Effector CD4-positive, alpha-beta T cell (primary cell): ENCODE data around the gene IL1RAPL1.

Experiments
- DNase-seq: peaks from one replicate; pipeline ENCODE4 v3.0.0-alpha.2; 2020

Gene IL1RAPL1

DNA sequence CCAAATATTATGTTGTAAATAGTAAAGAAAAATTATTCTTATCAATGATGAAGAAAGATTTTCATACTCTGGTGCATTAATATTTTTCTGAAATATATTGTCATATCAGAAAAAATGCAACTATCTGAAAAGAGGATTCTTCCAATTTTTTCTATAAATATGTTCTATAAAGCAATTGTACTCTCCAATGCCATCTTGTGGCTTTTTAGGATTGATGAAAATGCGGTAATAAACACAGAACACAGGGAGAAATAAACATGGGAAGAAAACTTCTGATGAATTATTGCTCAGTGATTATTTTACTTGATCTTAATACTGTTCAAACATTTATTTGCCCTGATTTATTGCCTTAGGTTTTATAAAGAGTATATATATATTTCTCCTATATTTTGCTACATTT, 215.4 kb downstream of the IL1RAPL1 start:
- DNase-seq: no peak

DNA sequence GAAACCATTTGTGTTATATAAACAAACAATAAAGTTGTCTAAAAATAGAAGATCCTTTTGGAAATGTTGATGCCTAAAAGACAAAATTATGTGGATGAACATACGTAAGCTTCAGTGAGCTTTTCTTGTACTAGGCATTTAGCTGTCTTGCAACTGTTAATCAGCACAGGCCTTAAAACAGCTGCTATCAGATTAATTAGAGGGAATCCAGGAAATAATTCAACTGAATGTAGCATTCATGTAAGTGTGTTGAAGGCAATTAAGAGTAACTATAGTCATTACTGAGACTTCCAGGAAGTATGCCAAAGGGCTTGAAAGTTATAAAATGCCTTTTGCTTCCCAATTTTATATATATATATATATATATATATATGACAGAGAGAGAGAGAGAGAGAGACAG, 248.7 kb downstream of the IL1RAPL1 start:
- no peak for DNase-seq

DNA sequence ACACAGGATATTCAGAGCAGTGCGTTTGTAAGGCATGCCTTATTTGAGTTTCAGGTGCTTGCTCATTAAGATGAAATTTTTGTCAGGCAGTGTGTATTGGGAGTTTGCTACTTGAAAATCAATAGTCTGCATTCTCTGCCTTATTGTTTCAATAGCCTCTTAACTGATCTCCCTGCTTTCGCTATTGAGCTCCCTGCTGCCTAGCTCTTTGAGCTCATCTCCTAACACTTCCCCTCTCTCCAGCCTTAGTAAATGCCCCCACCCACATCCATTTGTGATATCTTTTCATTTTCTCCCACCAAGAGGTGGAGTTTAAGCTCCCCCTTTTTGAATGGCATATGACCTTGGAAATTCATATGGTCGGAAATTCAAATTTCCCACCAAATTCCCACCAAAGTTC, 256.6 kb downstream of the IL1RAPL1 start:
- no peak for DNase-seq

DNA sequence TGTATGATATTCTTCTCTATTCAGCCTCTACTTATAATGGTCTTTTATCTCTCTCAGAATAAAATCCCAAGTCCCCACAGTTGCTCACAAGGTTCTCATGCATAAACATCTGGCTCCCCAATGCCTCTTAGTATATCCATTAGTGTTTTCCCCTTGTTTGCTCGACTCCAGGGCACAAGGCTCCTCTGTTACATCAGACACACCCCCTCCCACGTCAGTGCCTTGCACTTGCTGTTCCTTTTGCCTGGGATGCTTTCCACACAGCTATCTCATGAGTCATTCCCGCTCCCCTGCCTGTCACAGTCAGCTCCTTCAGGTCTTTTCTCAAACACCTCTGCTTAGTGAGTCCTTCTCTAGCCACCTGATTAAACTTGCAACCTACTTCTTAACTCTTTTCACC, 260.2 kb downstream of the IL1RAPL1 start:
- no peak for DNase-seq

DNA sequence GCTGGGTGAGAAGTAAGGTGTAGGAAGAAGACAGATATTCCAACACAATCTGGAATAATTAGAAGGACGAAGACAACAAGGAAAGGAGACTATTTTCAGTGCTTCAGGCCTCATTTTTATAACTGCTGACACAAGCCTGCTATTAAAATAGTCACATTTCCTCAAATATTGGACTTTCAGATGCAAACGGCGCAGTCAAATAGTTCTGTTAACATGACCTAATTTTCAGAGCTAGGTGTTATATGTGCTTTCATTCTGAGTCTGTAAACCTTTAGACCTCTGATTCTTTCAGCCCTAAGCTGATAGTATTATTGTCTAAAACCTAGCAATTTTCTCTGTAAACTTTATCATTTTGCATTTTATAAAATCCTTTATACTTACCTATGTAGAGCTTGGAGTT, 261.5 kb downstream of the IL1RAPL1 start:
- DNase-seq: no peak

DNA sequence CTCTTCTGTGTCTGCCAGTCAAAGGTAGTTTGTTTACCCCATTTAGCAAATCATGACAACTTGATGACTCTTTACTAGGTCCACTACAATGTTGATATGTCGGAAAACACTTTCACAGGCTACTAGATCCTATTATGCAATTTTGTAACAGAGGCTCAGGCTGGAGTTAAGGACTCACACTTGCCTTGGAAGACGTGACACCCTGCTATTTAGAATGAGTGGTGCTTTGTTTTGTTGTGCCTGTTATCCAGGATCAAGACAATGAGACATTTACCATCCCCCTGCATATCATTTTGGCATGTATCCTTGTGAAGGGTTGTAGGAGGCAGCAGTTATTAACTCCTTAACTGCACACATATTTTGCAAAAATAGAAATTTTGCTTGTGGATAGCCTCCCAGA, 263.7 kb downstream of the IL1RAPL1 start:
- DNase-seq: no peak

DNA sequence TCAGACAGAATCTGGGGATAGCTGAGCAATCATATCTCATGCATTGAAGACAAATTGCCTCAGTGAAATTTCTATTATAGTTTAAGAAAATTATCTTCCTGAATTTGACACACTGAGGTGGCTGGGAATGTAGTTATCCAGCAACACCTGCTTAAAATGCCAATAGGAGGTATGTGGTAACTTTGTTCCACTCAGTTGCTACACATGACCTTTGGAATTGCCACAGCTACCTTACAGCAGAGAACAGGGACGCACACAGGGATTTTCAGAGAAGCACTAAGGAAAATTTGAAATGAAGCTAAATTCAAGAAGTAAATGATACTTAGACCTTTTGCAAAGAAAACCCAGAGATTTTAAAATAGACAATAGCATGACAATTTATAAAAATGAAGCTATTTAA, 264.6 kb downstream of the IL1RAPL1 start:
- no peak for DNase-seq

DNA sequence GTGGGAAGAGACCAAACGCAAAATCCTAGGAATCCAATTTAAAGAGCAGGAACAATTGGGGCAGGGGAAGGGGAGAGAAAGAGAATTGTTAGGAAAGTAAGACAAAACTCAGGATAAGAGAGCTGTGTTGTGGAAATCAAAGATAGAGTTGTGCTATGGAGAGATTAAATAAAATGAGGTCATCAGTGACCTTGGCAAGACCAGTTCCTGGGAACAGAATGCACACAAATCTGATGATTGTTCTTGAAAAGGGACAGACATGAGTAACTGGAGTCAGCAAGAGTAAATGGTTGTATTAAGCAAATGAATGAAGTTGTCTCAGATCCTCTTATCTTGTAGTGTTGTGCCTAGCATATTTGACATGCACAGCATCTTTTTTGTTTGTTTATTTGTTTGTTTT, 267.4 kb downstream of the IL1RAPL1 start:
- DNase-seq: no peak

DNA sequence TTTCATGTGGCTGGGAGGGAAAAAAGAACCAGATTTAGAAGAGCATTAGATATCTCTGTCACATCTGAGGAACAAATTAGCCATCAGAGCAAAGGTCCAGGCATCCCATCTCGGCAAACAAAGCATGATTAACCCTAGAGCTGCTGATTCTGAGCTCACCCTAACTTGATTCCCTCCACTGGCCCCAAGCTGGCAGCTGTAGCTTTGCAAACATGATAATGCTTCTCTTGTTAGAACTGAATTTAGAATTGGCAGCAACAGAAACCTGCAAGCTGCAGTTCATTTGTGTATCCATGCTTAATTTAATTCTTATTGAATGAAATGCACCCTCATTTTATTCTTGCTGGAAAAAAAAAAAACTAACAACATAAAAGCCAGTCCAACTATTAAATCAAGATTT, 289.2 kb downstream of the IL1RAPL1 start:
- DNase-seq: no peak

DNA sequence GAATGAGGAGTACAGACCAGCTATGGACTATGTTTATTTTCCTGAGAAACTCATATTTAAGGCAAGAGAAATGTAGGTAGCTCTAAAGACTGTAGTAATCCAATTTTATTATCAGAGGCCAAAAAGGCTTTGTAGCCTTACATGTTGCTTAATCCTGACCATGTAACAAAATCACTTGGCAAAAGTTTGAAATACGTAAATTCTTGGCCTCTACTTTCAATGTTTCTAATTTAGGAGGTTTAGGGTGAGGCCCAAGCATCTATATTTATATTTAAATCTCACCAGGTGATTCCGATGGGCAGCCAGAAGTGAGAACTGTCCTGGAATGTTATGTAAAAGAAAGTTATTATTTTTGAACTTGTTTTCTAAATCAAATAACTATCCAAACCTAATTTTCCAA, 289.7 kb downstream of the IL1RAPL1 start:
- no peak for DNase-seq

DNA sequence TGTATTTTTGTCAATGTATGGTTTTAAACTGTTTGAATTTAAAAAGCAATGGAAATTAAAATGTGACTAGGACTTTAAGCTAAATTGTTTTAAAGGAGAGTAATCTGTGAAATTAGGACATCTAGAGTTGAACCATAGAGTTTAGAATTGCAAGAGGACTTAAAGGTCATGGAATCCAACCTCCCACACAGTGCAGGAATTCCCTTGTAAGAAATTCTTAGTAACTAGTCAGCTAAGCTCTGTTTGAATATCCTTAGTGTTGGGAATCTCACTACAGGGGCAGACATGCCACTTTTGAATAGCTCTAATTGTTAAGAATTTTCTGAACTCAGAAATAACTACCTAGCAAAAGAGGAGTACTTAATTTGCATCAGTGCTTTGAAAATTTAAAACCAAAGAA, 292.9 kb downstream of the IL1RAPL1 start:
- no peak for DNase-seq

DNA sequence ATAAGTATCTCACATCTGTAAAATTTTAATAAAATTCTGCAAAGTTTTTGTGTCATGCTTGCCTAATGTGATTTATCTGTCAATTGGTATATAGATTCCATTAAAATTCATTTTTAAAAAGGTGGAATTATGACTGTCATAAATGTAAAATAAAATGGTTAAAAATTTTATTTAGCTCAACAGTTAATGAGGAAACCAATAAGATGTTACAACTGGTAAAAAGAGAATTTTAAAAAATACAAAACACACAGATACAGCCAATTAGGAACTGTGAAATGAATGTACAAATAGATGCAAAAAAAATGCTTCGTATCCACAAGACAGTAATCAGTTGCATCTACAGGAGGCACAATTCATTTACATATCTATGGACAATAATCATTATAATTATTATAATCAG, 297.6 kb downstream of the IL1RAPL1 start:
- no peak for DNase-seq

DNA sequence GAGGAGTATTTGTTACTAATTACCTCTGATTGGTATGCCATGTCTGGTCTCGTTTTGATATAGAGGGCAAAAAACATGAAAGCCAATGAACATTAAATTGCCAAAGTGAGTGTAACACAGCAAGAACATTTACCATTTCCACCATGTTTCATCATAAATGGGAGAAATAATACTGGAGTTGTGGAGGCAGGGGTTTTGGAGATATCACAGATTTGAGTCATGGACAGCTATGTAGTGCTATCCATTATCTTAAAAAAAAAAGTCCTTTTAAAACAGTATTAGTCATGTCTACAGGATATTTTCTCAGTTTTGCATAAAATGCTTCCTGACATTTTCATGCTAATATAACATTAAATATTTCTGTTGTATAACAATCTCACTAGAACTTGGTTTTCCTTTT, 301.2 kb downstream of the IL1RAPL1 start:
- DNase-seq: no peak

DNA sequence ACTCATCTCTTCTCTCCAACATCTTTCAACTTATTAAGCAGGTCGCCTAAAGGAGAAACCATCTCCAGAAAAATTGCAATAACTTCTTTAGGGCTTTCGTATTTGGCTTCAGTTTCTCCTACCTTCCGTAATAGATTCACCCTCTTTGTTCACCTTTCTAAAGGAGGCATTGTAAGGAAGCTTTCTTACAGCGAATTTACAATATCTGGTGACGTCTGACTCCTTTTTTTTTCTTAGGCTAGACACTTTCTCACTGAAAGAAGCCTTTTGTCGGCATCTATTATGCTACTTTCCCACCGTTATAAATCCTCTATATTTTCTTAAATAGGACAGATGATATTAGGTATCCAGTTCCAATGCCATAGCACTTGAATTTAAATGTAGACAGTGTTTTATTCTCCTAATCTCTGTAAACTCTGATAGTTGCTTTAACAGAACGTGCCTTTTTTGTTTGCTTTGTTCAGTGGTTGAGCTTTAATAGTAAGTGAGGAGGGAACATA, 302.4 kb downstream of the IL1RAPL1 start:
- no peak for DNase-seq

DNA sequence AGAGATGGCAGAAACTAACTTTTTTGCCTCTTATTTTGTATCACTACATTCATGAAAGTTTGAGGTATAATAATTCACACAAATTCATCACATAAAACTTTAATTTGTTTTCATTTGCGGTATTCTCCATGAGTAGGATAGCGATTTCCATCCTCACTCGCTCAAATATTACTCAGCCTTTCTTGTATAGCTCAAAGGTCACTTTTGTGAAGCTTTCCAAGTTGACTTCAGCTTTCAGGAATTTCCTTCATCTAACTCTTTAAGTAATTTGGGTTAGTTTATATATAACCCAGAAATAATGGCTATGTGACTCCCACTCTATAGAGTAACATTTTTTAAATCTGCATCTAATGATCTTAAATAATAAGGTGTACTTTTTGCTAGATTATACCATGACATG, 314.4 kb downstream of the IL1RAPL1 start:
- no peak for DNase-seq

DNA sequence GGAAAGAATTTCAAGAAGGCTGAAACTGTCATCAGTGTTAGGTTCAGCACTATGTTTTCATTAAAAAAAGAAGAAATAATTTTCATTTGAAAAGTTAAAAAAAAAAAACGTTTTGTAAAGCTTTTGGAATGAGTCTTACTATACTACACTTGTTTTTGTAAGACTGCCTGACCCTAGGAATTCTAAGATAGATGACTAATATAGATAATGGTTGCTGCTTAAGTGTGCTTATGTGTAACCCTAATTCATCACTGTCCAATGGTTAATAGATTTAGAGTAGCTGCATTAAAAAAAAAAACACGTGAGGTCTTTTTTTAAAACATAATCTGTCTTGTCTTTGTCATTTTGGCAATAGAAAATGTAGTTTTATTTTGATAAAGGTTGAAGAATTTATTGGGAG, 323.2 kb downstream of the IL1RAPL1 start:
- no peak for DNase-seq

DNA sequence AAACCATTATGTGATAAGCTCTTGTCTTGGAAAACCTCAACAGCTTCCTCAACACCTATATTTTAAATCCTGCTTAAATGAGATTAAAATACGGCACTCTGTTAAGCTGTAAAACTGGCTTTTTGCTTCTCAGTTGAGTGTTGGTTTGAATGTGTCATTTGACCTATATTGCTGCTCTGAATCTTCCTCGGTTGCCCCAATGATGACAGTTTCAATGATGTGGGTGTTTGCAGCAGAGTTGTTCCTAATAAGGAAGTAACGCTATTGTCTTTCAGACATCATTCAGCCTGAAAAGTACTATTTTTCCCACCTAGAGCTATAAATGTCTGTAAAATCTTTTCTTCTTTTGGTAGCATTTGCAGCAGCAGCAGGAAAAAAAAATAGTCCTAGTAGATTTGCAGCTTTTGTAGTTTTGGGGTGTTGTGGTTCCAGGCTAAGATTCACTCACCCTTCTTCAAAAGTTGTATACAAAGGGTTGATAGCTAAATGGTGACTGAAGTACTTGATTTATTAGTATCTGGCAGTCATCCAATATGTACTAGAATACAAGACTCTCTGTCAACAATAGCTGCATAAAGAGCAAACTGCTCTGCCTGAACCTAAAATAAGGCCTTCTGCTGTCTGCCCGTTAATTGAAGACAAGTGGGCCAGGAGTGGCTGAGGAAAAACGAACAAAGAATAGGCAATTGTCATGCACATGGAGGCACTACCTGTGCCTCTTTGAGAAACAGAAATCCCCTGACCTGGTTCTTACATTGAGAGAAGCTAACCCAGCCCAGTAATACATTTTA, 333.1 kb downstream of the IL1RAPL1 start:
- no peak for DNase-seq

DNA sequence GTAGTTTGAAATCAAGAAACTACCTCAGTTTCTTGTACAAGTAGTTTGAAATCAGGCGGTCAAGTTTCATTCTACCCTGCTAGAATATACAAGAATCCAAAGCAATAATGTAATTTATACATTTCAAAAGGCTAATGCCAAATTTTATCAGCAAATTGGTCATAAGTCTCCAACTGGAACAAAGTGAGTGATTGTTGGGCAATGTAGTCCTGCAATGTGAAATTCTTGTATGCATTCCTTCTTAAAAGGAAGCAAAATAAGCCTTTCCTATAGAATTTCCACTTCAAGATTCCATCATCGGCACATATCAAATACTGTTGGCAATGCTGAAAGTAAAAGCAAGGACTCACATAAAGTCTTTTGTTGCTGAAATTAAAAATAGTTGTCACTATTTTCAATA, 334.9 kb downstream of the IL1RAPL1 start:
- no peak for DNase-seq

DNA sequence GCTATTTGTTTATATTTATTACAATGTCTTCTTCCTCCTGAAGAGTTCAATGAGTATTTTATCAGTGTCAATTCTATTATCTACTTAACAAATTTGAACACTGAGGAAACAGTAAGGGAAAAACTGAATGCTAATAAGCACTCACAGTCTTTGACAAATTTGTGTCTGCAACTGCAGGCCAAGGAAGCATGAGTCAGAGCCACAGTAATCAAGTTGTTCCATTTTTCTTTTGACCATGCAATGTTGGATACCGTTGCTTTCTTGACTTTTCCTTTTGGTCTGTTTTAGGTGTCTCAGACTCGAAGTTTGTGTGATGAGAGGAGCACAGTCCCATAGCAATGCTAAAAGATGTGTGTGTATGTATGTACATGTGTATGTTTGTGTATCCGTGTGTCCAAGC, 359.6 kb downstream of the IL1RAPL1 start:
- DNase-seq: no peak

DNA sequence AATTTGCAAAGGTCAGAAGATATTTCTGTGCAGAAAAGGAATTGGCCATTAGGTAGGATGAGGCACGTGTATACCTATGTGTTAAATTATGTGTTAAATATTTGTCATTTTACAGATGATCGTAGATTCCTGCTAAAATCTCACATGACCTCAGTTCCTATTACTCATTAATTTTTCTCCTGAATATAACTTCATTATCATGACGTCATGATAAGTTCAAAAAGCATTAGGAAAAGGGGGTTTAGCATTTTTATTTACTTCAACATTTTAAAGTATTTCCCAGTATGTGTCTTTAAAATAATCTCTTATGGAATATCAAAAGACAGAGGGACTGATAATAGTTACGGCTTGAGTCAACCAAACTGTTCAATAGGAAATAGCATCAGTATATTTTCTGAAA, 372.8 kb downstream of the IL1RAPL1 start:
- no peak for DNase-seq

DNA sequence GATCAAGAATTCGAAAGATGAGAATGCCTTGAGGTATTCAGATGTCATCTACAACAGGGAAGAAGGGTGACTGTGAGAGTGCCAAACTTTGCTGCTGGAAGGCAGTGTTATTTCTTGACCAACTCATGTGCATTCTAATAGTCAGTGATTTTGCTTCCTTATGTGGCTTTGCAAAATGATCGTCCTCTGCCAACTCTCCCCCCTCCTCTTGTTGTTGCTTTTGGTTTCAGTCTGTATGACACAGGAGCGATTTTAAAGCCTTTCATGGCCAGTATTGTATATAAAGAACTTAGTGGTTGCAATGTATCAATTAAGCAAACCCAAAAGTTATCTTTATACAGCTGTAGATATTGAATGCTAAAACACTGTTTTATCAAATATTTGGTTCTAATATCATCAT, 379.1 kb downstream of the IL1RAPL1 start:
- no peak for DNase-seq

DNA sequence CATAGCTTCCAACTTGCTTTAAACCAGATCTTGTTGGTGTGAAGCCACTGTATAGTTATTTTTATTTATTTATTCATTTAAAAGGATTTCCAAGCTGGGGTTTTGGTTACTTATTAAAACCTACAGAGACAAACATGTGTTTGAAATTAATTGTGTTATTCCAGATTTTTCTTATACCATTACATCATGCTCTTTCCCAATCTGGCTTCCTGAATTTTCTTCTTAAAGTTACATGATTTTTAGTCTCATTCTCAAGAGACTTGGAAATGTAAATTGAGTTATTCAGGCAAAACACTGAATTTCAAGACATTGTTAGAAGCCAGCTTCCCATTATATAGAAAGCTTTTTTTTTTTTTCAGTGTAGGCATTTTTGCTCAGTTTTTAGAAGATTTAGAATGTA, 381.9 kb downstream of the IL1RAPL1 start:
- DNase-seq: no peak

DNA sequence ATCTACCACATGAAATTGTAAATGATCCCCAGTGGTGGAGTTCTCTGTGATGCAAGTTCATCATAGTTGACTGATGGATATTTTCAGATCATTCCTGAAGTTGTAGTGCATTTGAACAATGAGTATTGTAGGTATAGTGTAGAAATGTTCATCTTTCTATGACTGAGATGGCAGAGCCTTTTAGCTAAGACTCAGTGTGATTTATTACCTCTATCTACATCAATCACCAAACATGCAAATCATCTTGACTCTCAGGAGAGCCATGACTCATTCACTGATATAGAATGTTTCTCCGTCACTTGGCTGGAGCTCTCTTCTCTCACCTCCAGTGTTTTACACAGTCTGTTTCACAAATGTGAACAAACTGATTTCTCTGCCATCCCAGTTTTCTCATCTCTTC, 392.6 kb downstream of the IL1RAPL1 start:
- DNase-seq: no peak

DNA sequence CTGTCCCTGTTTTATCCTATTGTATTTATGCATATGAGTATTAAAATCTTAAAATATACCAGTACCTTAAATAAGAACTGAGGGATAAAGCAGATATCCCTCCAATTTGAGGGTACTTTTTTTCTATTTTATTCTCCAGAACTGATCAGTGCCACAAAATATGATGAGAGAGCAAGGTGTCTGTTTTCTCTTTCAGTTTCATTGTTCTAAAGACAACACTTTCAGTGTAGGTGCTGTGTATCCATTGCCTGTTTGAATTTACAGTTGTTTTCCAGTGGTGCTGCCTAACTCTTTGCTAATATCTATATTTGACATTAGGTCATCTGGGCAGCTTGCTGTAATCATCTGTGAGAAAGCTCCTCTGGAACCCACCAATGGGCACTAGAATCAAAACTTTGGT, 394.7 kb downstream of the IL1RAPL1 start:
- no peak for DNase-seq

DNA sequence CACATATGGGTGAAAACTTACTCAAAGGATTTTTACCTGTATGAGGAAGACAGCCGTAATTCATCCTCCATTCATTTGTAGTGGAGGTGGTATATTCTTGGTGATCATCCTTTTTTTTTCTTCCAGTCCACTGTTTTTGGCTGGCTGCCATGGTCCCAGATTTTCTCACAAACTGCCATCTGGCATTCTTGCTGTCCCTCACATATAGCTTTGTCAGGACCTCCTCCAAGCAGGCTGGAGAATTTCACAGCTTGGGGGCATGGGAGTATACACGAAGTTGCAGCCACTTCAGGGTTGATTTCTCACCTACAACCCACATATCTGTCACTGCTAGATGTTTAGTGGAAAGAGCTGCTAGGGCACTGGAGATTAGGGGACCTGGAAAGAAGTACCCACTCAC, 401.0 kb downstream of the IL1RAPL1 start:
- DNase-seq: no peak
